ENCODE measurements around the gene ZNF488.

GRCh38 chr10:47410271-47410670 is 26.2 kb upstream of the ZNF488 start:
- TF ChIP-seq CTCF (IDR thresholded peaks at IDR 0.05) (no peak), POLR2A (IDR thresholded peaks at IDR 0.05) (no peak)

All from ovary (tissue), 3 donors.